ENCODE results near the gene CSNK1G1.

Gene CSNK1G1

GRCh38 chr15:64153480-64154367 lies 202.2 kb downstream of the CSNK1G1 start:
- no peak overlapping the region for H3K9ac ChIP-seq
- no peaks in the 10 kb centered on the region for H3K79me2 ChIP-seq (ENCODE audit: insufficient read depth, low read depth)
- H2AFZ ChIP-seq (ENCODE audit: low read depth), result no peak overlapping the region
- H3K27ac ChIP-seq, result peak overlapping the region; percentile 21; the same call in 1 of the 2 replicates
- peaks cover 8% of the 10 kb centered on the region for H3K27me3 ChIP-seq (ENCODE audit: insufficient read depth, low read depth)
- peaks cover 6% of the 10 kb centered on the region; the same call in 1 of the 2 replicates for H3K36me3 ChIP-seq (ENCODE audit: insufficient read depth)
- peak overlapping the region; percentile 80 for H3K4me2 ChIP-seq
- no peak overlapping the region for H3K4me3 ChIP-seq (IDR thresholded peaks at IDR 0.05; ENCODE audit: insufficient read depth, low read depth, low read length)
- no peaks in the 10 kb centered on the region for H4K20me1 ChIP-seq (ENCODE audit: insufficient read depth)
- peak; percentile 91 for TF ChIP-seq CTCF (conservative IDR thresholded peaks at IDR 0.05; ENCODE audit: low read depth, low read length)
- H3K4me1 ChIP-seq (ENCODE audit: low read depth, poor library complexity, severe bottlenecking), result peaks cover 24% of the 10 kb centered on the region

GRCh38 chr15:64152507-64153387 lies 203.2 kb downstream of the CSNK1G1 start:
- Histone ChIP-seq H3K36me3 (ENCODE audit: insufficient read depth) (peaks cover 6% of the 10 kb centered on the region; the same call in 1 of the 2 replicates), H3K4me3 (IDR thresholded peaks at IDR 0.05; ENCODE audit: insufficient read depth, low read depth, low read length) (no peak overlapping the region), H3K9ac (no peak overlapping the region; the same call in 1 of the 2 replicates), H3K4me2 (peak overlapping the region; percentile 80), H3K79me2 (ENCODE audit: insufficient read depth, low read depth) (no peaks in the 10 kb centered on the region), H3K4me1 (ENCODE audit: low read depth, poor library complexity, severe bottlenecking) (peaks cover 24% of the 10 kb centered on the region), H3K27me3 (ENCODE audit: insufficient read depth, low read depth) (peaks cover 8% of the 10 kb centered on the region), H2AFZ (ENCODE audit: low read depth) (peak overlapping the region; percentile 99), H3K27ac (no peak overlapping the region), H4K20me1 (ENCODE audit: insufficient read depth) (no peaks in the 10 kb centered on the region)
- TF ChIP-seq CTCF (conservative IDR thresholded peaks at IDR 0.05; ENCODE audit: low read depth, low read length), result no peak

- Histone ChIP-seq H4K20me1 (ENCODE audit: insufficient read depth) (no peaks in the 10 kb centered on the region), H3K27me3 (ENCODE audit: insufficient read depth, low read depth) (peaks cover 8% of the 10 kb centered on the region), H2AFZ (ENCODE audit: low read depth) (peak within 1 kb of the TSS; percentile 99), H3K27ac (no peak within 1 kb of the TSS), H3K79me2 (ENCODE audit: insufficient read depth, low read depth) (no peaks in the 10 kb centered on the region), H3K4me1 (ENCODE audit: low read depth, poor library complexity, severe bottlenecking) (peaks cover 24% of the 10 kb centered on the region), H3K36me3 (ENCODE audit: insufficient read depth) (peaks cover 6% of the 10 kb centered on the region; the same call in 1 of the 2 replicates), H3K9ac (peak within 1 kb of the TSS; percentile 6; the same call in 1 of the 2 replicates), H3K4me2 (peak within 1 kb of the TSS; percentile 80), H3K4me3 (IDR thresholded peaks at IDR 0.05; ENCODE audit: insufficient read depth, low read depth, low read length) (no peak within 1 kb of the TSS)
- no peak for TF ChIP-seq CTCF (conservative IDR thresholded peaks at IDR 0.05; ENCODE audit: low read depth, low read length)
Observed at GRCh38 chr15:64151727-64152506, 204.1 kb downstream of the CSNK1G1 start, which contains the start of gene SNX22. Gene SNX22, plus strand, starts transcription at chr15:64151731. Its CDS starts 45 bp downstream, at chr15:64151776.

Measured in KMS-11 (cell line).